Heart left ventricle (tissue), 13 donors: ENCODE results near the gene IGFBP1.

Experiments used
- CTCF ChIP-seq, 12 donors: fragments of 200-600 bp; sonication (generic) in 4 of 12; IDR thresholded peaks; one replicate each; pipeline versions ENCODE4 v1.5.0 to v1.8.0; 2018 to 2022; ENCODE audit warnings: antibody characterized with exemption in 12 of 12, mild to moderate bottlenecking in 5 of 12
- POLR2A ChIP-seq, 2 donors: fragments of 450-650 bp; IDR thresholded peaks; one replicate each; pipeline ENCODE4 v1.6.1; 2017; ENCODE audit warnings: antibody characterized with exemption in 2 of 2, mild to moderate bottlenecking in 2 of 2, moderate library complexity in 2 of 2
- donor health status: ischemic (EF 13 %, LVEDD 7.1; RV severe dilation, severe dysfunction).
- donor health status: DM: no; HTN: yes; CAD: no.
- donor health status: DM: no; HTN: no; CAD: no.
- donor health status: ischemic (EF 25% LVEDD 6.9; RV normal size, moderate dysfunction).
- donor health status: ischemic (EF 25% LVEDD 5.7; RV mildly dilated, moderate dysfunction).
- donor health status: ischemic (EF 35%, LVEDD 5.7; RV mildly dilated, moderate dysfunction).
- donor health status: nonischemic (EF 11% LVEDD 7.7; RV severe dilation, severe dysfunction).
- donor health status: DM: yes; HTN: yes; CAD: no.
- donor health status: PGD.
- donor health status: ischemic (EF 29% LVEDD 5.4; RV normal size, mild dysfunction).
- donor health status: nonischemic (EF 23%, LVEDD 6.1; RV moderate dilation, normal function).

DNA sequence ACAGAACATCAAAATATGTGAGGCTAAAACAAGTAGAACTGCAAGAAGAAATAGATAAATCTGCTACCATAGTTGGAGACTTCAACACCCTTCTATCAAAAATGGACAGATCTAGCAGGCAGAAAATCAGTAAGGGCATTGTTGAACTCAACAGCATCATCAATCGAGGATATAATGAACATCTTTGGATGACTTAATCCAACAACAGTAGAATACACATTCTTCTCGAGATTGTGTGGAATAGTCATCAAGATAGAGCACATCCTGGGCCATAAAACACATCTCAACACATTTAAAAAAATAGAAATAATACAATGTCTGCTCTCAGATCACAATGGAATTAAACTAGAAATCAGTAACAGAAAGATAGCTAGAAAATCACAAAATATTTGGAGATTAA, 9.9 kb downstream of the IGFBP1 start:
- no peak for TF ChIP-seq CTCF (IDR thresholded peaks at IDR 0.05)
- TF ChIP-seq POLR2A (IDR thresholded peaks at IDR 0.05): no peak
